Measurements from ENCODE around the gene TREM1. TPM values are rescaled to one million over a fixed set of nuclear protein-coding genes. Genes with fewer than 3 reads are reported as not detected.

TREM1 gene
- total RNA-seq, 1 donor = 0.54 TPM

DNA sequence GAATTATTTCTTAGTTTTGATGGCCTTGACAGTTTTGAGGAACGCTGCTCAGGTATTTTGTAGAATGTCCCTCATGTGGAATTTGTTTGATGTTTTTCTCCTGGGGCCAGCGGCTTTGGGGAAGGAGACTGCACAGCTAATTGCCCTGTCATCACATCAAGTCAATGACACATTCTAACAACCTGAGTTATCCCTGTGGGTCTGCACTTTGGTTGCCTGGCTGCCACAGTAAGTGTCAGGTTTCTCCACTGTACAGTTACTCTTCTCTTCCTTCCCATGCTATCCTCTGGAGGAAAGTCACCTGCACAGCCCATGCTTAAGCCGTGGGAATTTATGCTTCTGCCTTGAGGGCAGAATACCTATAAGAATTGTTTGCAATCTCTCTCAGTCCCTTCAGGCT, 59.7 kb downstream of the TREM1 start:
- no peak for DNase-seq (ENCODE audit: low read depth in 2 of 3, low spot score in 2 of 3)

- DNase-seq (ENCODE audit: low read depth in 2 of 3, low spot score in 2 of 3) = no peak
Measured at GRCh38 chr6:41224800-41225199, 61.7 kb downstream of the TREM1 start.

Small RNA genes within 50 kb of the gene (small RNA-seq; reads per million reads assigned to genes)
- not detected for gene AL391903.2
- gene AL391903.3 = not detected
- not detected for gene RNA5SP207
- gene RNU6-643P = not detected

Other genes with a start within 250 kb of the TREM1 start
- 1.3 TPM for gene UNC5CL, start 247.5 kb downstream of the TREM1 start, total RNA-seq
- not detected for gene TSPO2, start 244.2 kb downstream of the TREM1 start, total RNA-seq
- gene APOBEC2, start 233.5 kb downstream of the TREM1 start, total RNA-seq = not detected
- gene OARD1, start 214.3 kb downstream of the TREM1 start, total RNA-seq = 10.5 TPM
- gene NFYA, start 213.7 kb downstream of the TREM1 start, total RNA-seq = 54.7 TPM
- gene TREML1, start 132.3 kb downstream of the TREM1 start, total RNA-seq = 1.1 TPM
- gene TREM2, start 123.6 kb downstream of the TREM1 start, total RNA-seq = not detected
- 8.1 TPM for gene TREML2, start 85.5 kb downstream of the TREM1 start, total RNA-seq
- not detected for gene TREML4, start 58.3 kb downstream of the TREM1 start, total RNA-seq
- gene NCR2, start 48.9 kb upstream of the TREM1 start, total RNA-seq = not detected

Measured in hematopoietic multipotent progenitor cell (in vitro differentiated cells).